Loucy (cell line): ENCODE measurements around the gene ZFP36.

ENCODE experiments used
- H2AFZ ChIP-seq: fragments of 200-600 bp; sonication (generic); 2 replicates; pipeline ENCODE4 v1.6.0; 2016; ENCODE audit warnings: antibody characterized with exemption, mild to moderate bottlenecking, low read length, moderate library complexity
- H3F3A ChIP-seq: fragments of 200-600 bp; 2 replicates; pipeline ENCODE4 v1.6.0; 2016; ENCODE audit warnings: antibody characterized with exemption, low read depth, mild to moderate bottlenecking
- H3K27me3 ChIP-seq: fragments of 200-600 bp; sonication (generic); 2 replicates; pipeline ENCODE4 v1.6.1; 2014; ENCODE audit warnings: low read length, mild to moderate bottlenecking; ENCODE audit not compliant: insufficient read depth, poor library complexity, severe bottlenecking
- H3K36me3 ChIP-seq: fragments of 200-600 bp; sonication (generic); 2 replicates; pipeline ENCODE4 v1.6.1; 2016; ENCODE audit warnings: low read length; ENCODE audit not compliant: insufficient read depth
- H3K4me1 ChIP-seq: fragments of 200-600 bp; sonication (generic); 2 replicates; pipeline ENCODE4 v1.5.1; 2014; ENCODE audit warnings: low read length, mild to moderate bottlenecking; ENCODE audit not compliant: insufficient read depth, poor library complexity, severe bottlenecking
- H3K4me2 ChIP-seq: fragments of 200-600 bp; sonication (generic); 2 replicates; pipeline ENCODE4 v1.6.0; 2014; ENCODE audit warnings: antibody characterized with exemption, low read length, low read depth, mild to moderate bottlenecking; ENCODE audit not compliant: poor library complexity, severe bottlenecking
- H3K4me3 ChIP-seq: fragments of 200-600 bp; sonication (generic); 2 replicates; pipeline ENCODE4 v1.5.1; 2014; ENCODE audit warnings: low read length, mild to moderate bottlenecking, mixed read lengths; ENCODE audit not compliant: poor library complexity, severe bottlenecking
- H3K79me2 ChIP-seq: fragments of 200-600 bp; sonication (generic); 2 replicates; pipeline ENCODE4 v1.6.1; 2014; ENCODE audit warnings: low read length; ENCODE audit not compliant: insufficient read depth
- H3K9ac ChIP-seq: fragments of 200-600 bp; sonication (generic); 2 replicates; pipeline ENCODE4 v1.6.0; 2014; ENCODE audit warnings: mild to moderate bottlenecking, low read depth, low read length, moderate library complexity; ENCODE audit not compliant: poor library complexity, severe bottlenecking
- H3K9me2 ChIP-seq: fragments of 200-600 bp; sonication (generic); replicated peaks from 2 replicates; pipeline ENCODE4 v1.6.1; 2016; ENCODE audit warnings: low read depth, low read length, mixed read lengths
- H3K9me3 ChIP-seq: fragments of 200-600 bp; sonication (generic); 2 replicates; pipeline ENCODE4 v1.6.1; 2014; ENCODE audit warnings: mild to moderate bottlenecking, antibody characterized with exemption, low read length, low read depth; ENCODE audit not compliant: insufficient read depth
- H4K20me1 ChIP-seq: fragments of 200-600 bp; sonication (generic); 2 replicates; pipeline ENCODE4 v1.6.0; 2014; ENCODE audit warnings: antibody characterized with exemption, low read length, mild to moderate bottlenecking; ENCODE audit not compliant: insufficient read depth, poor library complexity, severe bottlenecking
- EZH2phosphoT487 ChIP-seq: fragments of 200-600 bp; IDR thresholded peaks from 2 replicates; pipeline ENCODE4 v1.6.1; 2018; ENCODE audit warnings: antibody characterized with exemption, mild to moderate bottlenecking, moderate library complexity, borderline replicate concordance
- TF ChIP-seq, protein P1 (sequence below): fragments of 200-600 bp; sonication (generic); conservative IDR thresholded peaks from 2 replicates; pipeline ENCODE4 v1.5.1; 2014; ENCODE audit warnings: mild to moderate bottlenecking, antibody characterized with exemption, low read length

ZFP36 gene

DNA sequence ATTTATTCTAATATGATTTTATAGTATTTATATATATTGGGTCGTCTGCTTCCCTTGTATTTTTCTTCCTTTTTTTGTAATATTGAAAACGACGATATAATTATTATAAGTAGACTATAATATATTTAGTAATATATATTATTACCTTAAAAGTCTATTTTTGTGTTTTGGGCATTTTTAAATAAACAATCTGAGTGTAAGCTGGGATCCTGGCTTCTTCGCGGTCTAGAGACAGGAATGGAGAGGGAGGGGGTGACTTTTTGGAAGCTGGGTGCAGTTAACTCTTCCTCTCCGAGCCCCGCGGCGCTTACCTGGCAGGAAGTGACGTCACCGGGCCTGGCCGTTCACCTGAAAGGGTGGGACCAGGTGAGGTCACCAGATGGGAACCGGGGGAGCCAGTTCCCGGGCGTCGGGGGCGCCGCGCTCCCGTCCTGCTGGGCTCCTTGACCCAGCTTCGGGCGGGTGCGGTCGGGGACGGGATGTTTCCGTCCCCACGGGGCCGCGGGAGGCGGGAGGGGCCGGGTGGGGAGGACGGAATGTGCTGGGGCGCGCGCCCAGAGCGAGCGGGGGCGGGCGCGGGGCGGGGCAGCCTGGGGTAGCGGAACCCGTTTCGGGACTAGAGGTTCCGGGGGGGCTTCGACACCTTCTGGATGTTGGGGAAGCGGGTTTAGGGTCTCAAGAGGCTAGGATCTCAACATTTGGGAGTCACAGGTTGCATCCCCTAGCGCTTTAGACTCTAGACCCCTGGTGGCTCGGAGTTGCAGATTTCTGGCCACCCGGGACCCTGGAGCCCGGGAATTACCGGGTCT is 2.8 kb downstream of the ZFP36 start:
- Histone ChIP-seq H3K36me3 (no peaks in the 10 kb centered on the region), H3K27me3 (peaks cover 5% of the 10 kb centered on the region), H3K79me2 (peaks cover 57% of the 10 kb centered on the region), H3K9me3 (no peaks in the 10 kb centered on the region), H3K4me3 (peak overlapping the region; percentile 93), H4K20me1 (peaks cover 33% of the 10 kb centered on the region), H2AFZ (peak overlapping the region; percentile 86), H3K9ac (peak overlapping the region; percentile 94), H3K4me2 (peak overlapping the region; percentile 97), H3F3A (peaks cover 3% of the 10 kb centered on the region), H3K9me2 (no peaks in the 10 kb centered on the region), H3K4me1 (peaks cover 40% of the 10 kb centered on the region)
- no peak for TF ChIP-seq EZH2phosphoT487
- TF ChIP-seq, protein P1, sequence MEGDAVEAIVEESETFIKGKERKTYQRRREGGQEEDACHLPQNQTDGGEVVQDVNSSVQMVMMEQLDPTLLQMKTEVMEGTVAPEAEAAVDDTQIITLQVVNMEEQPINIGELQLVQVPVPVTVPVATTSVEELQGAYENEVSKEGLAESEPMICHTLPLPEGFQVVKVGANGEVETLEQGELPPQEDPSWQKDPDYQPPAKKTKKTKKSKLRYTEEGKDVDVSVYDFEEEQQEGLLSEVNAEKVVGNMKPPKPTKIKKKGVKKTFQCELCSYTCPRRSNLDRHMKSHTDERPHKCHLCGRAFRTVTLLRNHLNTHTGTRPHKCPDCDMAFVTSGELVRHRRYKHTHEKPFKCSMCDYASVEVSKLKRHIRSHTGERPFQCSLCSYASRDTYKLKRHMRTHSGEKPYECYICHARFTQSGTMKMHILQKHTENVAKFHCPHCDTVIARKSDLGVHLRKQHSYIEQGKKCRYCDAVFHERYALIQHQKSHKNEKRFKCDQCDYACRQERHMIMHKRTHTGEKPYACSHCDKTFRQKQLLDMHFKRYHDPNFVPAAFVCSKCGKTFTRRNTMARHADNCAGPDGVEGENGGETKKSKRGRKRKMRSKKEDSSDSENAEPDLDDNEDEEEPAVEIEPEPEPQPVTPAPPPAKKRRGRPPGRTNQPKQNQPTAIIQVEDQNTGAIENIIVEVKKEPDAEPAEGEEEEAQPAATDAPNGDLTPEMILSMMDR = no peak

DNA sequence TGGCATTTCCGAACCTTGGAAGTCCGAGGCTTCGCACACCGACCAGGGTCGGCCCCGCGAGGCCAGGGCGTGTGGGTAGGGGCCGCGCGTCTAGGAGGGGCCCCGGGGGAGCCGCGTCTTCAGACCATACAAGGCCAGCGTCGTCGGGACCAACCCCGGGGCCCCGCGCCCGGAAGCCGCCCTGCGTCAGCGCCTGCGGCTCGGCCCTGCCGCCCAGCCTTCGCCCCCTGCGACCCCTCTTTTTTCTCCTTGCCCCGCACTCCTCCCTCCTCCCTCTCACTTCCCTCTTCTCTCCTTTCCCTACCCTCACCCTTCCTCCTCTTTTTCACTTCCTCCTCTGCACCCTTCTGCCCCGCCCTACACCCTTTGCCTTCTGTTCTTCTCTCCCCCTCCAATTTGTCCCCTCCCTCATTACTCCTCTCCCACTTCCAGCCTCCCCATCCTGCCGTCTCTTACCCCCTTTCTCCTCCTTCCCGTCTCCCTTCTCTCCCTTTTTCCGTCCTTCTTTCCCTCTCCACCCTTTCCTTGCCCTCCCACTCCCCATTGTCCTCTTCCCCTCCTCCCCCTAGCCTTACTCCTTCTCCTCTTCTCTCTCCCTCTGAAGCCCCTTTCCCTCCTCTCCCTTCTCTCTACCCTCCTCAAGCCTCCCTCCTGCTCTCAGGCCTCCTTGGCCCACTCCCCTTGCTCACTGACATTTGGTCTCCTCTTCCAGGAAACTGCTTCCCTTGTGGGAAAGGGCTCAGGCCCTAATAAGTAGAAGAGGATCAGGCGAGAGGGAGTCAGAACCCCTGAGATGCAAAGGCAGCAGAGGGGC is 3.6 kb downstream of the ZFP36 start:
- Histone ChIP-seq H3K9me2 (no peaks in the 10 kb centered on the region), H3K27me3 (peaks cover 5% of the 10 kb centered on the region), H3K4me3 (peak overlapping the region; percentile 93), H2AFZ (peak overlapping the region; percentile 86), H4K20me1 (peaks cover 42% of the 10 kb centered on the region), H3K9me3 (no peaks in the 10 kb centered on the region), H3F3A (peaks cover 3% of the 10 kb centered on the region), H3K79me2 (peaks cover 65% of the 10 kb centered on the region), H3K36me3 (no peaks in the 10 kb centered on the region), H3K4me2 (peak overlapping the region; percentile 97), H3K9ac (peak overlapping the region; percentile 94), H3K4me1 (peaks cover 46% of the 10 kb centered on the region)
- TF ChIP-seq, protein P1 = no peak
- no peak for TF ChIP-seq EZH2phosphoT487

DNA sequence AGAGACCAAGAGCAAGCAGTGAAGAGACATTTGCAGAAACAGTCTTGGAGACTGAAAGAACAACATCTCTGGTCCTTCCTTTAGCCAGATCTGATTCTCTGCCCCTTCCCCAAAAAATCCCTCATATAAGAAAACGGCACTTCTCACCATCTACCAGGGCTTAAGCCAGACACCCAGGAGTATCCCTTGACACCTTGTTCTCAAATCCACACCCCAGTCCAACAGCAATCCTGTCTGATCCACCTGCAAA is 4.1 kb downstream of the ZFP36 start:
- peaks cover 47% of the 10 kb centered on the region for H3K4me1 ChIP-seq
- TF ChIP-seq, protein P1 = no peak
- no peak for TF ChIP-seq EZH2phosphoT487
- H3K79me2 ChIP-seq = peaks cover 71% of the 10 kb centered on the region
- H3F3A ChIP-seq = peaks cover 3% of the 10 kb centered on the region
- H3K9ac ChIP-seq = peak overlapping the region; percentile 94
- peak overlapping the region; percentile 97 for H3K4me2 ChIP-seq
- H4K20me1 ChIP-seq = peaks cover 45% of the 10 kb centered on the region
- H3K36me3 ChIP-seq = no peaks in the 10 kb centered on the region; the same call in 1 of the 2 replicates
- no peaks in the 10 kb centered on the region for H3K9me3 ChIP-seq
- peaks cover 5% of the 10 kb centered on the region for H3K27me3 ChIP-seq
- H3K4me3 ChIP-seq = peak overlapping the region; percentile 93
- H3K9me2 ChIP-seq = no peaks in the 10 kb centered on the region
- no peak overlapping the region for H2AFZ ChIP-seq
